GM23338 (cell line): ENCODE data around the gene RNF4.

Experiments used
- CREB1 ChIP-seq: fragments of 250-450 bp; sonication (Bioruptor Pico); IDR thresholded peaks from 2 replicates; pipeline ENCODE4 v1.5.0; 2020; ENCODE audit warnings: low read depth, mild to moderate bottlenecking, moderate library complexity
- CTCF ChIP-seq, 2 experiments: fragments of 200-600 bp in 1 of 2; sonication (generic) in 1 of 2; conservative IDR thresholded peaks; 2 replicates each; pipeline versions ENCODE4 v1.5.1 to v1.6.1; 2016 to 2017; ENCODE audit warnings: antibody characterized with exemption in 2 of 2, low read depth in 2 of 2, mild to moderate bottlenecking in 2 of 2, moderate library complexity in 1 of 2
- ETS1 ChIP-seq: IDR thresholded peaks from 2 replicates; pipeline ENCODE4 v1.6.1; 2016; ENCODE audit warnings: antibody characterized with exemption
- EZH2 ChIP-seq: fragments of 200-600 bp; sonication (generic); IDR thresholded peaks from one replicate; pipeline ENCODE4 v1.8.0; 2017; ENCODE audit warnings: antibody characterized with exemption, mild to moderate bottlenecking, low read depth; ENCODE audit not compliant: unreplicated experiment
- EZH2phosphoT487 ChIP-seq: fragments of 200-600 bp; sonication (generic); IDR thresholded peaks from one replicate; pipeline ENCODE4 v1.8.1; 2018; ENCODE audit warnings: antibody characterized with exemption; ENCODE audit not compliant: unreplicated experiment
- JUNB ChIP-seq: IDR thresholded peaks from one replicate; pipeline ENCODE4 v1.6.1; 2016; ENCODE audit warnings: antibody characterized with exemption; ENCODE audit not compliant: unreplicated experiment
- NANOG ChIP-seq: IDR thresholded peaks from 2 replicates; pipeline ENCODE4 v1.6.1; 2016; ENCODE audit warnings: antibody characterized with exemption, borderline replicate concordance
- POLR2AphosphoS5 ChIP-seq: IDR thresholded peaks from 2 replicates; pipeline ENCODE4 v1.6.1; 2016; ENCODE audit warnings: antibody characterized with exemption, low read depth
- REST ChIP-seq: IDR thresholded peaks from one replicate; pipeline ENCODE4 v1.6.1; 2018; ENCODE audit warnings: antibody characterized with exemption; ENCODE audit not compliant: unreplicated experiment
- STAT1 ChIP-seq: IDR thresholded peaks from one replicate; pipeline ENCODE4 v1.6.1; 2016; ENCODE audit warnings: antibody characterized with exemption; ENCODE audit not compliant: unreplicated experiment
- ZNF114 ChIP-seq: fragments of 250-450 bp; sonication (Bioruptor Pico); IDR thresholded peaks from 2 replicates; pipeline ENCODE4 v1.5.0; 2020; ENCODE audit warnings: mild to moderate bottlenecking, moderate library complexity
- ZNF331 ChIP-seq: fragments of 250-450 bp; sonication (Bioruptor Pico); IDR thresholded peaks from 2 replicates; pipeline ENCODE4 v1.5.0; 2020; ENCODE audit warnings: low read depth, mild to moderate bottlenecking, moderate library complexity
- ZNF462 ChIP-seq: fragments of 250-450 bp; sonication (Bioruptor Pico); IDR thresholded peaks from 2 replicates; pipeline ENCODE4 v1.5.0; 2020; ENCODE audit warnings: mild to moderate bottlenecking, moderate library complexity

- TF ChIP-seq CTCF (conservative IDR thresholded peaks at IDR 0.05; ENCODE audit: low read depth in 2 of 2): no peak
- TF ChIP-seq ZNF331 (CRISPR knock-in tag): no peak
- TF ChIP-seq EZH2phosphoT487: no peak
- no peak for TF ChIP-seq POLR2AphosphoS5
- no peak for TF ChIP-seq CREB1 (CRISPR knock-in tag)
- no peak for TF ChIP-seq REST
- no peak for TF ChIP-seq EZH2
- TF ChIP-seq ETS1: no peak
- no peak for TF ChIP-seq STAT1
- TF ChIP-seq ZNF114 (CRISPR knock-in tag): no peak
- no peak for TF ChIP-seq JUNB
- TF ChIP-seq ZNF462 (CRISPR knock-in tag): no peak
- no peak for TF ChIP-seq NANOG
Observed at GRCh38 chr4:2469192-2469984, 482 bp downstream of the RNF4 start.
